HepG2 (cell line): Measurements from ENCODE around the gene RTKN2. TPM values are rescaled to one million over a fixed set of nuclear protein-coding genes. Genes with fewer than 3 reads are reported as not detected.

Source experiments
- ATAC-seq: fragments of 200-7000 bp; cut with Tn5 transposase; 3 replicates; pipeline ENCODE4 v1.9.1; 2020; ENCODE audit warnings: mild to moderate bottlenecking, moderate library complexity
- BruUV-seq: library from RNA; stranded (reverse); fragments of 400-500 nt; replicated peaks from 2 replicates; lab custom pipeline; 2021; lab: Mats Ljungman, UMichigan
- CTCF ChIA-PET: fragments of 300-600 bp; formaldehyde crosslinking; extraction: SDS; loops from one replicate; lab custom pipeline; 2021; ENCODE audit warnings: low total read pairs, inconsistent platforms, low intra/inter-chr PET ratio; lab: Yijun Ruan, JAX
- POLR2A ChIA-PET: fragments of 350-600 bp; sonication (Branson Sonifier 250); formaldehyde crosslinking; loops from one replicate; lab custom pipeline; 2020; ENCODE audit warnings: antibody characterized with exemption, inconsistent platforms; lab: Yijun Ruan, JAX
- DNase-seq: peaks from one replicate; pipeline ENCODE4 v3.0.0-alpha.2; 2015; ENCODE audit warnings: low spot score
- FAIRE-seq: peaks from 3 replicates; lab custom pipeline; 2011; peaks lifted over from hg19 to GRCh38; lab: Jason Lieb, UNC
- H2AFZ ChIP-seq: one replicate; pipeline ENCODE4 v1.6.1; 2011; ENCODE audit warnings: low read length, inconsistent platforms
- H3K27ac ChIP-seq: fragments of 300-600 bp; 3 replicates; pipeline ENCODE4 v1.8.0; 2011; ENCODE audit warnings: mixed run types, mild to moderate bottlenecking, mixed read lengths, low read length, inconsistent platforms; ENCODE audit not compliant: insufficient read depth; ENCODE audit errors: extremely low read length
- H3K27me3 ChIP-seq, 2 experiments: fragments of 200-600 bp in 1 of 2; 2 replicates in 1 of 2; 3 replicates in 1 of 2; pipeline versions ENCODE4 v1.6.0 to v1.8.0; 2011; ENCODE audit warnings: low read length in 2 of 2, mild to moderate bottlenecking in 2 of 2, moderate library complexity in 2 of 2, inconsistent platforms in 1 of 2; ENCODE audit not compliant: insufficient read depth in 2 of 2, control insufficient read depth in 1 of 2
- H3K36me3 ChIP-seq, 2 experiments: fragments of 200-600 bp in 1 of 2; replicated peaks in 1 of 2; 2 replicates in 1 of 2; 3 replicates in 1 of 2; pipeline versions ENCODE4 v1.5.1 to v1.8.0; 2011; ENCODE audit warnings: low read length in 2 of 2, inconsistent platforms in 1 of 2; ENCODE audit not compliant: insufficient read depth in 2 of 2, control insufficient read depth in 1 of 2
- H3K4me1 ChIP-seq: 2 replicates; pipeline ENCODE4 v1.5.1; 2012; ENCODE audit warnings: low read length, inconsistent platforms; ENCODE audit not compliant: insufficient read depth
- H3K4me2 ChIP-seq: 2 replicates; pipeline ENCODE4 v1.6.0; 2011; ENCODE audit warnings: low read depth, low read length, inconsistent platforms
- H3K4me3 ChIP-seq, 3 experiments: fragments of 200-600 bp in 1 of 3; sonication (generic), shearing (Covaris generic) in 1 of 3; replicated peaks in 1 of 3; 2 replicates each; pipeline ENCODE4 v1.5.1; 2011 to 2016; ENCODE audit warnings: low read length in 3 of 3, inconsistent platforms in 2 of 3, low read depth in 2 of 3, mild to moderate bottlenecking in 2 of 3, control low read depth in 1 of 3, mixed read lengths in 1 of 3; ENCODE audit not compliant: insufficient read depth in 1 of 3
- H3K79me2 ChIP-seq: one replicate; pipeline ENCODE4 v1.6.1; 2011; ENCODE audit warnings: low read length, inconsistent platforms; ENCODE audit not compliant: insufficient read depth
- H3K9ac ChIP-seq: 2 replicates; pipeline ENCODE4 v1.6.0; 2011; ENCODE audit warnings: mild to moderate bottlenecking, low read depth, low read length, inconsistent platforms; ENCODE audit not compliant: insufficient read depth
- H3K9me3 ChIP-seq: 2 replicates; pipeline ENCODE4 v1.5.1; 2012; ENCODE audit warnings: mild to moderate bottlenecking, low read length
- H4K20me1 ChIP-seq: 2 replicates; pipeline ENCODE4 v1.6.0; 2011; ENCODE audit warnings: inconsistent platforms, mild to moderate bottlenecking, low read length, moderate library complexity; ENCODE audit not compliant: insufficient read depth
- CENPBD1 ChIP-seq: sonication (generic); formaldehyde crosslinking; IDR thresholded peaks from 2 replicates; pipeline ENCODE4 v1.8.0; 2022; ENCODE audit warnings: missing genetic modification reagents, low read depth, mild to moderate bottlenecking, borderline replicate concordance
- CERS6 ChIP-seq: sonication (generic); formaldehyde crosslinking; IDR thresholded peaks from 2 replicates; pipeline ENCODE4 v1.5.0; 2020; ENCODE audit warnings: missing genetic modification reagents
- GTF2F1 ChIP-seq: fragments of 150-350 bp; IDR thresholded peaks from 2 replicates; pipeline ENCODE4 v1.6.1; 2014; ENCODE audit warnings: low read length
- IRX3 ChIP-seq: sonication (generic); formaldehyde crosslinking; IDR thresholded peaks from 2 replicates; pipeline ENCODE4 v1.8.1; 2023; ENCODE audit warnings: mild to moderate bottlenecking, low read depth, missing genetic modification reagents, borderline replicate concordance
- NKX3-1 ChIP-seq: sonication (generic); formaldehyde crosslinking; IDR thresholded peaks from 2 replicates; pipeline ENCODE4 v1.5.0; 2020; ENCODE audit warnings: missing genetic modification reagents
- NPAS2 ChIP-seq: sonication (generic); formaldehyde crosslinking; IDR thresholded peaks from 2 replicates; pipeline ENCODE4 v1.8.0; 2022; ENCODE audit warnings: mild to moderate bottlenecking, missing genetic modification reagents, borderline replicate concordance
- SCMH1 ChIP-seq: sonication (generic); formaldehyde crosslinking; IDR thresholded peaks from 2 replicates; pipeline ENCODE4 v1.9.0; 2021; ENCODE audit warnings: missing genetic modification reagents, mild to moderate bottlenecking, borderline replicate concordance
- SNAPC2 ChIP-seq: sonication (generic); formaldehyde crosslinking; IDR thresholded peaks from 2 replicates; pipeline ENCODE4 v1.8.1; 2022; ENCODE audit warnings: mild to moderate bottlenecking, missing genetic modification reagents
- TFDP1 ChIP-seq: IDR thresholded peaks from 2 replicates; pipeline ENCODE4 v1.6.1; 2016; ENCODE audit warnings: missing compliant biosample characterization, missing genetic modification reagents, borderline replicate concordance
- TOPORS ChIP-seq: sonication (generic); formaldehyde crosslinking; IDR thresholded peaks from 2 replicates; pipeline ENCODE4 v1.8.0; 2023; ENCODE audit warnings: mild to moderate bottlenecking, missing genetic modification reagents
- UBTF ChIP-seq: sonication (generic); formaldehyde crosslinking; IDR thresholded peaks from 2 replicates; pipeline ENCODE4 v1.4.0; 2020; ENCODE audit warnings: mild to moderate bottlenecking, missing genetic modification reagents
- ZBTB38 ChIP-seq: sonication (generic); formaldehyde crosslinking; IDR thresholded peaks from 2 replicates; pipeline ENCODE4 v1.5.1; 2020; ENCODE audit warnings: mild to moderate bottlenecking, missing genetic modification reagents
- ZBTB7B ChIP-seq: sonication (generic); formaldehyde crosslinking; IDR thresholded peaks from 2 replicates; pipeline ENCODE4 v1.4.0; 2020; ENCODE audit warnings: missing genetic modification reagents
- ZNF33B ChIP-seq: sonication (generic); formaldehyde crosslinking; IDR thresholded peaks from 2 replicates; pipeline ENCODE4 v1.5.1; 2020; ENCODE audit warnings: mild to moderate bottlenecking, missing genetic modification reagents
- in situ Hi-C: cut with HindIII; loops from 2 replicates; pipeline ENCODE4 v1.10.0; 2017; ENCODE audit warnings: low pct_unique_long_range_greater_than_20kb; ENCODE audit not compliant: extremely low pct_ligation_motif_present
- intact Hi-C: fragments of 100-400 bp; cut with micrococcal nuclease; formaldehyde crosslinking; loops from one replicate; pipeline ENCODE4 v1.10.0; 2022; ENCODE audit not compliant: unreplicated experiment
- polyA plus RNA-seq, 8 experiments: library from polyadenylated mRNA; depleted of rRNA in 3 of 8; stranded (reverse) in 7 of 8; unstranded in 1 of 8; fragments of >200 nt; fragmentation: Illumina TruSeq in 4 of 8; extraction: Trizol in 4 of 8; gene quantifications; 2 replicates each; pipeline versions ENCODE4 v1.2.1 to v1.2.3, GENCODE V29; 2011 to 2016; ENCODE audit warnings: low read depth in 4 of 8, missing spikeins in 1 of 8, mixed read lengths in 1 of 8; ENCODE audit not compliant: insufficient read depth in 1 of 8
- total RNA-seq, 5 experiments: library from RNA; depleted of rRNA; stranded (reverse); fragments of >200 nt; fragmentation: Illumina TruSeq; extraction: Trizol; gene quantifications; 2 replicates each; pipeline ENCODE4 v1.2.3, GENCODE V29; 2016; ENCODE audit warnings: low read depth in 1 of 5
- TF ChIP-seq, protein P1 (sequence below): sonication (generic); formaldehyde crosslinking; IDR thresholded peaks from 2 replicates; pipeline ENCODE4 v1.4.0; 2020; ENCODE audit warnings: missing genetic modification reagents
- TF ChIP-seq, protein P2 (sequence below), 2 experiments: sonication (generic) in 1 of 2; formaldehyde crosslinking in 1 of 2; IDR thresholded peaks; 2 replicates each; pipeline versions ENCODE4 v1.5.1 to v1.6.1; 2011 to 2020; ENCODE audit warnings: borderline replicate concordance in 1 of 2, low read depth in 1 of 2, low read length in 1 of 2, mild to moderate bottlenecking in 1 of 2, missing genetic modification reagents in 1 of 2, moderate library complexity in 1 of 2

Gene RTKN2
- total and polyA plus RNA-seq, 2 of the 13 experiments (the other 11 are each of a cell fraction or from before 2014, with no cell fraction given), result 2.2 to 7.0 TPM

DNA sequence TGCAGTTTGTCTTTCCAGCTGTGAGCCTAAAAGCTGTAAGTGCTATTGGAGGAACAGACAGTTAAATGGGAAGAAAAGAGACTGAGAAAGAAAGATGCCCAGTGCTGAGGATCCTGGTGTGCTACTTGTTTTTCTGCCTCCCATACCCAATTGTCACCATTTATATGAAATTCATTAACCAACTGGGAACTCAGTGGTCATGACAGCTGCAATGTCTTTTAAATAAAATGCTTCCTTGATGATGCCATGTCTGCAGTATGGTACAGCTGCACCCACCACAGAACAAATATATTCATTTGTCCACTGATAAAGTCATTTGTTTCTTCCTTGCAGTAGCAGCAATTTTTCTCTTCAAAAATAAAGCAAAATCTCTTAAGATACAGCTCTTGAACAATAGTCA is 15.6 kb upstream of the RTKN2 start:
- TF ChIP-seq UBTF (CRISPR knock-in tag) (no peak), CERS6 (CRISPR knock-in tag) (no peak), CENPBD1 (CRISPR knock-in tag) (no peak), TOPORS (CRISPR knock-in tag) (no peak), GTF2F1 (no peak), ZBTB38 (CRISPR knock-in tag) (no peak), IRX3 (CRISPR knock-in tag) (no peak), NKX3-1 (CRISPR knock-in tag) (no peak), ZNF33B (no peak), TFDP1 (CRISPR knock-in tag) (no peak), SNAPC2 (CRISPR knock-in tag) (no peak), ZBTB7B (no peak), NPAS2 (CRISPR knock-in tag) (no peak), SCMH1 (CRISPR knock-in tag) (no peak)
- TF ChIP-seq, protein P1, sequence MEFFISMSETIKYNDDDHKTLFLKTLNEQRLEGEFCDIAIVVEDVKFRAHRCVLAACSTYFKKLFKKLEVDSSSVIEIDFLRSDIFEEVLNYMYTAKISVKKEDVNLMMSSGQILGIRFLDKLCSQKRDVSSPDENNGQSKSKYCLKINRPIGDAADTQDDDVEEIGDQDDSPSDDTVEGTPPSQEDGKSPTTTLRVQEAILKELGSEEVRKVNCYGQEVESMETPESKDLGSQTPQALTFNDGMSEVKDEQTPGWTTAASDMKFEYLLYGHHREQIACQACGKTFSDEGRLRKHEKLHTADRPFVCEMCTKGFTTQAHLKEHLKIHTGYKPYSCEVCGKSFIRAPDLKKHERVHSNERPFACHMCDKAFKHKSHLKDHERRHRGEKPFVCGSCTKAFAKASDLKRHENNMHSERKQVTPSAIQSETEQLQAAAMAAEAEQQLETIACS (CRISPR knock-in tag), result no peak
- TF ChIP-seq, protein P2, sequence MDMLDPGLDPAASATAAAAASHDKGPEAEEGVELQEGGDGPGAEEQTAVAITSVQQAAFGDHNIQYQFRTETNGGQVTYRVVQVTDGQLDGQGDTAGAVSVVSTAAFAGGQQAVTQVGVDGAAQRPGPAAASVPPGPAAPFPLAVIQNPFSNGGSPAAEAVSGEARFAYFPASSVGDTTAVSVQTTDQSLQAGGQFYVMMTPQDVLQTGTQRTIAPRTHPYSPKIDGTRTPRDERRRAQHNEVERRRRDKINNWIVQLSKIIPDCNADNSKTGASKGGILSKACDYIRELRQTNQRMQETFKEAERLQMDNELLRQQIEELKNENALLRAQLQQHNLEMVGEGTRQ (IDR thresholded peaks at IDR 0.05; ENCODE audit: low read depth, low read length), result no peak
- TF ChIP-seq, protein P2 (CRISPR knock-in tag; IDR thresholded peaks at IDR 0.05; ENCODE audit: borderline replicate concordance), result no peak
- no peaks in the 10 kb centered on the region; a peak in 1 of 5 replicates for H3K27me3 ChIP-seq
- H3K4me3 ChIP-seq, result no peak overlapping the region
- ATAC-seq (no peak), FAIRE-seq (no peak), DNase-seq (no peak)
- H4K20me1 ChIP-seq, result no peaks in the 10 kb centered on the region
- ChIA-PET CTCF (no interaction called here), POLR2A (no interaction called here)
- H2AFZ ChIP-seq, result no peak overlapping the region
- no peak overlapping the region for H3K27ac ChIP-seq
- in situ Hi-C loops (no loop called here), intact Hi-C loops (no loop called here)
- no TSS peak for BruUV-seq
- no peak overlapping the region for H3K4me2 ChIP-seq
- no peaks in the 10 kb centered on the region for H3K9me3 ChIP-seq
- H3K9ac ChIP-seq, result no peak overlapping the region
- no peaks in the 10 kb centered on the region for H3K4me1 ChIP-seq
- no peaks in the 10 kb centered on the region for H3K36me3 ChIP-seq
- no peaks in the 10 kb centered on the region for H3K79me2 ChIP-seq
